Trophoblast cell (in vitro differentiated cells and primary cell): ENCODE measurements around the gene RNASEH1.

Experiments
- DNase-seq, 2 donors: peaks; one replicate each; pipeline ENCODE4 v3.0.0-alpha.2; 2016
- H2AFZ ChIP-seq: 2 replicates; pipeline ENCODE4 v1.6.1; 2013; ENCODE audit warnings: low read length, moderate library complexity, mild to moderate bottlenecking; ENCODE audit not compliant: insufficient read depth, poor library complexity
- H2AK5ac ChIP-seq: 2 replicates; pipeline ENCODE4 v1.6.1; 2013; ENCODE audit warnings: mild to moderate bottlenecking, low read length
- H2BK120ac ChIP-seq: 2 replicates; pipeline ENCODE4 v1.6.1; 2013; ENCODE audit warnings: low read length, mild to moderate bottlenecking, moderate library complexity; ENCODE audit not compliant: insufficient read depth, poor library complexity
- H2BK12ac ChIP-seq: 2 replicates; pipeline ENCODE4 v1.6.1; 2013; ENCODE audit warnings: mild to moderate bottlenecking, low read length, moderate library complexity
- H2BK5ac ChIP-seq: 2 replicates; pipeline ENCODE4 v1.6.1; 2013; ENCODE audit warnings: low read length, low read depth, moderate library complexity, mild to moderate bottlenecking; ENCODE audit not compliant: poor library complexity
- H3K14ac ChIP-seq: 2 replicates; pipeline ENCODE4 v1.6.1; 2013; ENCODE audit warnings: mild to moderate bottlenecking, low read length
- H3K18ac ChIP-seq: 2 replicates; pipeline ENCODE4 v1.6.1; 2013; ENCODE audit warnings: mild to moderate bottlenecking, low read length
- H3K23ac ChIP-seq: 2 replicates; pipeline ENCODE4 v1.6.1; 2013; ENCODE audit warnings: low read length
- H3K27ac ChIP-seq: 2 replicates; pipeline ENCODE4 v1.5.1; 2013; ENCODE audit warnings: low read depth, mild to moderate bottlenecking, inconsistent platforms, low read length, moderate library complexity
- H3K27me3 ChIP-seq: 2 replicates; pipeline ENCODE4 v1.6.1; 2013; ENCODE audit warnings: inconsistent platforms, mild to moderate bottlenecking, low read length, moderate library complexity; ENCODE audit not compliant: insufficient read depth
- H3K36me3 ChIP-seq, 2 experiments: 1 replicate in 1 of 2; 2 replicates in 1 of 2; pipeline ENCODE4 v1.6.1; 2013; ENCODE audit warnings: low read length in 2 of 2, mild to moderate bottlenecking in 2 of 2, moderate library complexity in 1 of 2; ENCODE audit not compliant: insufficient read depth in 2 of 2, control insufficient read depth in 1 of 2
- H3K4ac ChIP-seq: 2 replicates; pipeline ENCODE4 v1.6.1; 2013; ENCODE audit warnings: low read depth, mild to moderate bottlenecking, low read length, moderate library complexity
- H3K4me1 ChIP-seq, 2 experiments: 1 replicate in 1 of 2; 2 replicates in 1 of 2; pipeline ENCODE4 v1.6.1; 2013; ENCODE audit warnings: low read length in 2 of 2, mild to moderate bottlenecking in 2 of 2, moderate library complexity in 1 of 2; ENCODE audit not compliant: insufficient read depth in 2 of 2, control insufficient read depth in 1 of 2
- H3K4me2 ChIP-seq: 2 replicates; pipeline ENCODE4 v1.6.1; 2013; ENCODE audit warnings: inconsistent platforms, mild to moderate bottlenecking, low read length, moderate library complexity
- H3K4me3 ChIP-seq: 2 replicates; pipeline ENCODE4 v1.5.1; 2013; ENCODE audit warnings: mild to moderate bottlenecking, low read depth, low read length, inconsistent platforms
- H3K79me1 ChIP-seq: one replicate; pipeline ENCODE4 v1.6.1; 2013; ENCODE audit warnings: low read length
- H3K79me2 ChIP-seq: 2 replicates; pipeline ENCODE4 v1.6.1; 2013; ENCODE audit warnings: low read length, mild to moderate bottlenecking; ENCODE audit not compliant: control insufficient read depth, insufficient read depth, poor library complexity
- H3K9ac ChIP-seq: 2 replicates; pipeline ENCODE4 v1.6.1; 2013; ENCODE audit warnings: mild to moderate bottlenecking, low read length
- H3K9me3 ChIP-seq: 2 replicates; pipeline ENCODE4 v1.6.1; 2013; ENCODE audit warnings: low read depth, mild to moderate bottlenecking, control low read depth, inconsistent platforms, low read length; ENCODE audit not compliant: insufficient read depth
- H4K12ac ChIP-seq: 2 replicates; pipeline ENCODE4 v1.6.1; 2013; ENCODE audit warnings: low read depth, mild to moderate bottlenecking, low read length, moderate library complexity
- H4K8ac ChIP-seq: 2 replicates; pipeline ENCODE4 v1.6.1; 2013; ENCODE audit warnings: low read depth, mild to moderate bottlenecking, low read length, moderate library complexity
- H4K91ac ChIP-seq: one replicate; pipeline ENCODE4 v1.6.1; 2013; ENCODE audit warnings: low read depth, mild to moderate bottlenecking, low read length, moderate library complexity
- WGBS: extraction: QIAGEN DNeasy Blood & Tissue Kit; methylation state at CpG from one replicate; pipeline ENCODE4 v1.1.7; 2013; ENCODE audit warnings: missing lambda C conversion rate; ENCODE audit not compliant: insufficient read length, insufficient coverage; ENCODE audit errors: extremely low coverage; 5-methylcytosine and 5-hydroxymethylcytosine counted together

The RNASEH1 gene

DNA sequence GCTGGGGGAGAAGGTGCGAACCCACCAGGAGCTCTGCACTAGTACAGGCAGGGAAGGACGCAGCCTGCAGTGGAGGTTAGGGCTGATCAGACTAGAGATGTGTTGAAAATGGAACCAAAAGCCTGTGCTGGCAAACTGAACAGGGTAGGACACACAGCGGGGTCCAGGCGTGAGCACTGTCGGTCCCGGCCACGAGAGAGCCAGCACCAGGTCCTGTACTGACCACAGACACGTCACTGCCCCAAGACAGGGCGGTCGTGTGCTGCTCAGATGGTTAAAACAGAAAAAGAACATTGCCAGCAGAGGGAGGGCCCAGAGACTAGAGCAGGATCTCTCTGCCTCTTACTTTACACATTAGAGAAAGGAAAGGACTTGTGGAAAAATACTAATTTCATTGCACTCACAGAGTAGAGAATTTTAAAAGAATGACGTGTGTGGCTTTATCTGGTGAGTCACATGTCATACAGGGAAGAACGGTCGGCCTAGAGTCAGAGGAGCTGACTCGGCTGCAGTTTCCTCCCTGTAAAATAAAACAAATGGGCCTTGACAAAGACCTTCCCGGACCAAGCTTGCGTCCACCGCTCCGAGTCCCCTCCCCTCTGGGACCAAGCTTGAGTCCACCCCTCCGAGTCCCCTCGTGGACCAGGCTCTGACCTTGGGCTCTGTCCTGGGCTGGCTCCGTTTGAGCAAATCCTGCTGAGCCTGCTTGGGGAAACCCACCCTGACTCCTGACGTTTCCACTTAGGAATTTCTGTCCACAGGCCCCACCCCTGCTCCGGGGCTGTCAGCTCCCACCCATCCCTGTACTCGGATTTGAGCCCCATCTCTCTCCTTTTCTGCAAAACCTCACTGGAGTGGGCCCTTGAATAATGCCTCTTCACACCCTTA is 22.1 kb downstream of the RNASEH1 start:
- H3K4ac ChIP-seq: peak overlapping the region; percentile 67
- no peak overlapping the region for H3K4me3 ChIP-seq
- H3K27me3 ChIP-seq: no peaks in the 10 kb centered on the region
- H2AFZ ChIP-seq: peak overlapping the region; percentile 95
- peak overlapping the region; percentile 83 for H3K27ac ChIP-seq
- peaks cover 5 to 8% of the 10 kb centered on the region in 2 experiments for H3K36me3 ChIP-seq
- H2BK120ac ChIP-seq: peak overlapping the region; percentile 63
- DNase-seq: peak; percentile 39 to 64
- H3K79me1 ChIP-seq: peaks cover 12% of the 10 kb centered on the region
- peak overlapping the region; percentile 87 for H4K91ac ChIP-seq
- H3K18ac ChIP-seq: peak overlapping the region; percentile 75
- H2BK12ac ChIP-seq: peak overlapping the region; percentile 41
- H3K9ac ChIP-seq: no peak overlapping the region
- peak overlapping the region; percentile 76 for H4K12ac ChIP-seq
- peak overlapping the region; percentile 76 for H4K8ac ChIP-seq
- H3K9me3 ChIP-seq: no peaks in the 10 kb centered on the region
- H3K23ac ChIP-seq: no peak overlapping the region
- H2AK5ac ChIP-seq: peak overlapping the region; percentile 49
- peak overlapping the region; percentile 78 for H2BK5ac ChIP-seq
- H3K4me1 ChIP-seq: peaks cover 12 to 13% of the 10 kb centered on the region in 2 experiments
- H3K4me2 ChIP-seq: peak overlapping the region; percentile 49
- peak overlapping the region; percentile 86 for H3K14ac ChIP-seq
- no CpG with 5 or more reads among the region's 24 CpGs for WGBS
- H3K79me2 ChIP-seq: peaks cover 5% of the 10 kb centered on the region

DNA sequence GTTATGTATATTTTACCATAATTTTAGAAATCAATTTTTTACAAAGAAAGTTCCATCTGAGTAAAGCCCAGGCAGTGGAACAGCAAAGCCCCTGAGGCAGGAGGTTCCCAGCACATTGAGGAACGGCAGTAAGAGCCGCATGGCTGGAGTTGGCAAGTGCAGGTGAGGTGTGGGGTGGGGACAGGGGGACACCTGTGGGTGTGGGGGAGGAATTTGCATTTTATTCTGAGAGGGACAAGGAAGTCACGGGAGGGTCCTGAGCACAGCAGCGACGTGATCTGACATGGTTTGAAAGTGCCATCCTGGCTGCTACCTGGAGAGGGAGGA is 22.7 kb downstream of the RNASEH1 start:
- WGBS: no CpG with 5 or more reads among the region's 5 CpGs
- H2BK12ac ChIP-seq: peak overlapping the region; percentile 41
- peak overlapping the region; percentile 20 for H2AFZ ChIP-seq

DNA sequence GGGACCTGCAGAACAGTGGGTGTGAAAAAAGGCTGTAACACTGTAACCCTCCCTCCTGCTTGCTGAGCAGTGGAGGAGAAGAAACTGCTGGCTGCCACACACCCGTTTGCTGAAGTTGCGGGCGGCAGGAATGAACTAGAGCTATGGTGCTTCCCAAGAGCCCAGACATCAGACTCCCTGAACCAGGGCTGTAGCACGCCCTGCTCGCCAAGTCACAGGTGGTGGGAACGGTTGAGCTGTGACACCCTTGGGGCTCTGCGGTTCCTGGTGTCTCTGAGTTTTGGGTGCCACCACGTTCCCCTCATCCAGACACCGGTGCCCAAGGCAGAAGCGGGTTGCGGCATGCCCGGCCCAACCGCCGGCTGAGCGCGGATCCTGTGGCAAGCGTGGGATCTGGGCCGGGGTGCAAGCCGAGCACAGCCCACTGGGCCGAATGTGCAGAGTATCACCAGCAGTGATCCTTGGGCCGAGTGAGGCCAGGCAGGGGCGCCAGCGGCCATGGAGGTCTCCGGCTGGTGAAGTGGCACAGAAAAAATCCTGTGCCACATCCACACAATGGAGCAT is 23.8 kb downstream of the RNASEH1 start:
- Histone ChIP-seq H2AK5ac (peak overlapping the region; percentile 7), H4K12ac (no peak overlapping the region), H3K18ac (no peak overlapping the region), H3K4me3 (no peak overlapping the region), H3K4me1 (peaks cover 12 to 13% of the 10 kb centered on the region in 2 experiments), H2AFZ (no peak overlapping the region), H2BK120ac (no peak overlapping the region), H4K91ac (no peak overlapping the region), H3K36me3 (peaks cover 0 to 3% of the 10 kb centered on the region in 2 experiments), H3K27ac (no peak overlapping the region), H3K79me1 (peaks cover 12% of the 10 kb centered on the region), H3K79me2 (peaks cover 5% of the 10 kb centered on the region), H3K27me3 (no peaks in the 10 kb centered on the region), H2BK12ac (no peak overlapping the region), H3K9me3 (no peaks in the 10 kb centered on the region), H3K9ac (no peak overlapping the region), H3K4me2 (no peak overlapping the region), H3K14ac (no peak overlapping the region), H4K8ac (no peak overlapping the region), H3K4ac (no peak overlapping the region), H2BK5ac (no peak overlapping the region), H3K23ac (no peak overlapping the region)
- WGBS: no CpG with 5 or more reads among the region's 24 CpGs
- no peak for DNase-seq

More for the DNA sequence above, 22.7 kb downstream of the RNASEH1 start:
- H4K8ac ChIP-seq: peak overlapping the region; percentile 52
- peak overlapping the region; percentile 49 for H2AK5ac ChIP-seq
- H3K27me3 ChIP-seq: no peaks in the 10 kb centered on the region
- no peak overlapping the region for H3K9ac ChIP-seq
- H3K4me2 ChIP-seq: peak overlapping the region; percentile 49
- no peak overlapping the region for H3K4me3 ChIP-seq
- peak overlapping the region; percentile 74 for H4K12ac ChIP-seq
- DNase-seq: no peak
- H3K27ac ChIP-seq: peak overlapping the region; percentile 83
- peaks cover 4 to 8% of the 10 kb centered on the region in 2 experiments for H3K36me3 ChIP-seq
- peaks cover 12% of the 10 kb centered on the region for H3K79me1 ChIP-seq
- H2BK120ac ChIP-seq: peak overlapping the region; percentile 50
- H3K79me2 ChIP-seq: peaks cover 5% of the 10 kb centered on the region
- peak overlapping the region; percentile 75 for H3K18ac ChIP-seq
- H3K14ac ChIP-seq: peak overlapping the region; percentile 86
- H3K9me3 ChIP-seq: no peaks in the 10 kb centered on the region
- H4K91ac ChIP-seq: peak overlapping the region; percentile 74
- H3K4me1 ChIP-seq: peaks cover 12 to 13% of the 10 kb centered on the region in 2 experiments
- H2BK5ac ChIP-seq: peak overlapping the region; percentile 78
- H3K4ac ChIP-seq: peak overlapping the region; percentile 30
- no peak overlapping the region for H3K23ac ChIP-seq

DNA sequence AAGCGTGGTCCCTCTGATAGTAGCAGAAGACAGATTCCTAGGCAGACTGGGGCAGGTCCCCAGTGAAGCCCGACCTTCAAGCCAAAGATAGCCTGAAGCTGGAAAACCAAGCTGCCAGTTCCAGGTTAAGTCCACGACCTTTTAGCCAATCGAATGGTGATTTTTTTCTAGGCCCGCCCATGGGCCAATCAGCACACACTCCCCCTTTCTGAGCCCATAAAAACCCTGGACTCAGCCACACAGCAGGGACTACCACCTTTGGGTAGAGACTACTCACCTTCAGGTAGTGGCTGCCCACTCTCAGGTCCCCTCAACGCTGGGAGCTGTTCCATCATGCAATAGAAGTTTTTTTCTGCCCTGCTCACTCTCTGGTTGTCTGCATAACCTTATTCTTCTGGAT is 24.3 kb downstream of the RNASEH1 start:
- Histone ChIP-seq H3K36me3 (no peaks in the 10 kb centered on the region), H2BK5ac (no peak overlapping the region), H3K79me1 (peaks cover 12% of the 10 kb centered on the region), H4K91ac (no peak overlapping the region), H2AFZ (no peak overlapping the region), H2BK12ac (no peak overlapping the region), H3K9ac (no peak overlapping the region), H2AK5ac (no peak overlapping the region), H3K4me1 (peaks cover 12 to 13% of the 10 kb centered on the region in 2 experiments), H2BK120ac (no peak overlapping the region), H3K79me2 (peaks cover 5% of the 10 kb centered on the region), H4K12ac (no peak overlapping the region), H3K9me3 (no peaks in the 10 kb centered on the region), H3K4ac (no peak overlapping the region), H3K27me3 (no peaks in the 10 kb centered on the region), H3K4me3 (no peak overlapping the region), H3K18ac (no peak overlapping the region), H3K27ac (no peak overlapping the region), H4K8ac (peak overlapping the region; percentile 21), H3K14ac (no peak overlapping the region), H3K23ac (no peak overlapping the region), H3K4me2 (no peak overlapping the region)
- WGBS: no CpG with 5 or more reads among the region's 6 CpGs
- no peak for DNase-seq
